ENCODE measurements around the gene SGMS1.

SGMS1 gene

GRCh38 chr10:50417886-50418830, 205.6 kb downstream of the SGMS1 start:
- peak; percentile 82 for DNase-seq

- peak; percentile 28 for DNase-seq
These were observed 206.3 kb downstream of the SGMS1 start for GRCh38 chr10:50417486-50417885.

- no peak for DNase-seq
These were observed 206.9 kb downstream of the SGMS1 start for GRCh38 chr10:50416881-50417280.

GRCh38 chr10:50416181-50416824, 207.5 kb downstream of the SGMS1 start:
- DNase-seq, result no peak

GRCh38 chr10:50415292-50415691, 208.5 kb downstream of the SGMS1 start:
- DNase-seq, result no peak

- DNase-seq, result no peak
These were observed 213.5 kb downstream of the SGMS1 start for GRCh38 chr10:50410066-50410811.

GRCh38 chr10:50407076-50407801, 216.5 kb downstream of the SGMS1 start:
- no peak for DNase-seq

GRCh38 chr10:50406457-50407070, 217.2 kb downstream of the SGMS1 start:
- no peak for DNase-seq

- no peak for DNase-seq
These were observed 218.0 kb downstream of the SGMS1 start for GRCh38 chr10:50405723-50406122.

GRCh38 chr10:50404021-50404773, 219.6 kb downstream of the SGMS1 start:
- DNase-seq, result no peak

GRCh38 chr10:50403074-50403473, 220.7 kb downstream of the SGMS1 start:
- DNase-seq, result no peak

- DNase-seq, result no peak
These were observed 221.3 kb downstream of the SGMS1 start for GRCh38 chr10:50402466-50402865.

GRCh38 chr10:50400694-50401093, 223.1 kb downstream of the SGMS1 start:
- DNase-seq, result no peak

- no peak for DNase-seq
These were observed 224.9 kb downstream of the SGMS1 start for GRCh38 chr10:50398823-50399222.

- no peak for DNase-seq
These were observed 225.4 kb downstream of the SGMS1 start for GRCh38 chr10:50398381-50398780.

GRCh38 chr10:50397312-50398140, 226.2 kb downstream of the SGMS1 start:
- DNase-seq, result no peak

- no peak for DNase-seq
These were observed 227.1 kb downstream of the SGMS1 start for GRCh38 chr10:50396491-50397311.

- DNase-seq, result no peak
These were observed 227.9 kb downstream of the SGMS1 start for GRCh38 chr10:50395851-50396250.

- DNase-seq, result no peak
These were observed 228.5 kb downstream of the SGMS1 start for GRCh38 chr10:50395271-50395670.

- no peak for DNase-seq
These were observed 228.9 kb downstream of the SGMS1 start for GRCh38 chr10:50394832-50395231.

Data from right hindlimb (tissue), 1 donor.